ENCODE measurements around the gene NPAS4.

NPAS4 gene

GRCh38 chr11:66475349-66476172, 54.7 kb downstream of the NPAS4 start:
- Histone ChIP-seq H3K36me3 (peaks cover 24 to 67% (median 50%) of the 10 kb centered on the region in 11 experiments), H3K27ac (no peak overlapping the region), H3K27me3 (no peaks in the 10 kb centered on the region), H3K9ac (no peak overlapping the region), H3K4me1 (peaks cover 8 to 14% (median 10%) of the 10 kb centered on the region in 10 experiments; a peak in 19 of 20 replicates), H3K4me3 (no peak overlapping the region), H3K4me2 (no peak overlapping the region), H4K20me1 (peaks cover 0 to 57% (median 19%) of the 10 kb centered on the region in 11 experiments; a peak in 12 of 22 replicates), H3K9me3 (replicated peaks in 1 of 11) (no peaks in the 10 kb centered on the region)
- TF ChIP-seq Cebpa-rat (IDR thresholded peaks at IDR 0.05) = no peak
